Loucy (cell line): Measurements from ENCODE around the gene LCN12.

Source experiments
- H2AFZ ChIP-seq: fragments of 200-600 bp; sonication (generic); 2 replicates; pipeline ENCODE4 v1.6.0; 2016; ENCODE audit warnings: antibody characterized with exemption, mild to moderate bottlenecking, low read length, moderate library complexity
- H3F3A ChIP-seq: fragments of 200-600 bp; 2 replicates; pipeline ENCODE4 v1.6.0; 2016; ENCODE audit warnings: antibody characterized with exemption, low read depth, mild to moderate bottlenecking
- H3K27me3 ChIP-seq: fragments of 200-600 bp; sonication (generic); 2 replicates; pipeline ENCODE4 v1.6.1; 2014; ENCODE audit warnings: low read length, mild to moderate bottlenecking; ENCODE audit not compliant: insufficient read depth, poor library complexity, severe bottlenecking
- H3K36me3 ChIP-seq: fragments of 200-600 bp; sonication (generic); 2 replicates; pipeline ENCODE4 v1.6.1; 2016; ENCODE audit warnings: low read length; ENCODE audit not compliant: insufficient read depth
- H3K4me1 ChIP-seq: fragments of 200-600 bp; sonication (generic); 2 replicates; pipeline ENCODE4 v1.5.1; 2014; ENCODE audit warnings: low read length, mild to moderate bottlenecking; ENCODE audit not compliant: insufficient read depth, poor library complexity, severe bottlenecking
- H3K4me2 ChIP-seq: fragments of 200-600 bp; sonication (generic); 2 replicates; pipeline ENCODE4 v1.6.0; 2014; ENCODE audit warnings: antibody characterized with exemption, low read length, low read depth, mild to moderate bottlenecking; ENCODE audit not compliant: poor library complexity, severe bottlenecking
- H3K4me3 ChIP-seq: fragments of 200-600 bp; sonication (generic); 2 replicates; pipeline ENCODE4 v1.5.1; 2014; ENCODE audit warnings: low read length, mild to moderate bottlenecking, mixed read lengths; ENCODE audit not compliant: poor library complexity, severe bottlenecking
- H3K79me2 ChIP-seq: fragments of 200-600 bp; sonication (generic); 2 replicates; pipeline ENCODE4 v1.6.1; 2014; ENCODE audit warnings: low read length; ENCODE audit not compliant: insufficient read depth
- H3K9ac ChIP-seq: fragments of 200-600 bp; sonication (generic); 2 replicates; pipeline ENCODE4 v1.6.0; 2014; ENCODE audit warnings: mild to moderate bottlenecking, low read depth, low read length, moderate library complexity; ENCODE audit not compliant: poor library complexity, severe bottlenecking
- H3K9me2 ChIP-seq: fragments of 200-600 bp; sonication (generic); replicated peaks from 2 replicates; pipeline ENCODE4 v1.6.1; 2016; ENCODE audit warnings: low read depth, low read length, mixed read lengths
- H3K9me3 ChIP-seq: fragments of 200-600 bp; sonication (generic); 2 replicates; pipeline ENCODE4 v1.6.1; 2014; ENCODE audit warnings: mild to moderate bottlenecking, antibody characterized with exemption, low read length, low read depth; ENCODE audit not compliant: insufficient read depth
- H4K20me1 ChIP-seq: fragments of 200-600 bp; sonication (generic); 2 replicates; pipeline ENCODE4 v1.6.0; 2014; ENCODE audit warnings: antibody characterized with exemption, low read length, mild to moderate bottlenecking; ENCODE audit not compliant: insufficient read depth, poor library complexity, severe bottlenecking
- EZH2phosphoT487 ChIP-seq: fragments of 200-600 bp; IDR thresholded peaks from 2 replicates; pipeline ENCODE4 v1.6.1; 2018; ENCODE audit warnings: antibody characterized with exemption, mild to moderate bottlenecking, moderate library complexity, borderline replicate concordance
- TF ChIP-seq, protein P1 (sequence below): fragments of 200-600 bp; sonication (generic); conservative IDR thresholded peaks from 2 replicates; pipeline ENCODE4 v1.5.1; 2014; ENCODE audit warnings: mild to moderate bottlenecking, antibody characterized with exemption, low read length

Gene LCN12

DNA sequence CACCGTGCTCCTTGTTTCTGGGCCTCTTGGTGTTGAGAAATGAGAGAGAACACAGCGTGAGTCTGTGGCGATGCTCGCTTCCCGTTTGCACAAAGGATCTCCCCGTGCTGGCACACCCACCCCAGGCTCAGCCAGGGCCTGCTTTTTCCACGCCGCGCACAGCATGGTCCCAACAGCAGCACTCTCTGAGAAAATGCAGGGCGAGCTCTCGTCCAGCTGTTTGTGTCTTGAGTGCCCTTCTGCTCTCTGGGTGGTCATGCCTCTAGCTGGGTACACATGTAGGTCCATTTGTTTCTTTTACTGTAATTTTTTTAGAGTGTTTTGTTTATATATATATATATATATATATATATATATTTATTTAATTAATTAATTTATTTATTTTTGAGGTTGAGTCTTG lies 34.2 kb upstream of the LCN12 start:
- Histone ChIP-seq H3K27me3 (no peaks in the 10 kb centered on the region), H3K4me1 (no peaks in the 10 kb centered on the region), H3K9me2 (no peaks in the 10 kb centered on the region), H3F3A (no peaks in the 10 kb centered on the region), H3K36me3 (peaks cover 77% of the 10 kb centered on the region; the same call in 1 of the 2 replicates), H3K4me2 (no peak overlapping the region), H3K9me3 (no peaks in the 10 kb centered on the region), H3K4me3 (no peak overlapping the region), H3K9ac (no peak overlapping the region), H2AFZ (no peak overlapping the region), H4K20me1 (no peaks in the 10 kb centered on the region), H3K79me2 (0 out of 2 replicates have a peak, but pooled peaks cover 3% of the 10 kb centered on the region)
- no peak for TF ChIP-seq EZH2phosphoT487
- TF ChIP-seq, protein P1, sequence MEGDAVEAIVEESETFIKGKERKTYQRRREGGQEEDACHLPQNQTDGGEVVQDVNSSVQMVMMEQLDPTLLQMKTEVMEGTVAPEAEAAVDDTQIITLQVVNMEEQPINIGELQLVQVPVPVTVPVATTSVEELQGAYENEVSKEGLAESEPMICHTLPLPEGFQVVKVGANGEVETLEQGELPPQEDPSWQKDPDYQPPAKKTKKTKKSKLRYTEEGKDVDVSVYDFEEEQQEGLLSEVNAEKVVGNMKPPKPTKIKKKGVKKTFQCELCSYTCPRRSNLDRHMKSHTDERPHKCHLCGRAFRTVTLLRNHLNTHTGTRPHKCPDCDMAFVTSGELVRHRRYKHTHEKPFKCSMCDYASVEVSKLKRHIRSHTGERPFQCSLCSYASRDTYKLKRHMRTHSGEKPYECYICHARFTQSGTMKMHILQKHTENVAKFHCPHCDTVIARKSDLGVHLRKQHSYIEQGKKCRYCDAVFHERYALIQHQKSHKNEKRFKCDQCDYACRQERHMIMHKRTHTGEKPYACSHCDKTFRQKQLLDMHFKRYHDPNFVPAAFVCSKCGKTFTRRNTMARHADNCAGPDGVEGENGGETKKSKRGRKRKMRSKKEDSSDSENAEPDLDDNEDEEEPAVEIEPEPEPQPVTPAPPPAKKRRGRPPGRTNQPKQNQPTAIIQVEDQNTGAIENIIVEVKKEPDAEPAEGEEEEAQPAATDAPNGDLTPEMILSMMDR: no peak

DNA sequence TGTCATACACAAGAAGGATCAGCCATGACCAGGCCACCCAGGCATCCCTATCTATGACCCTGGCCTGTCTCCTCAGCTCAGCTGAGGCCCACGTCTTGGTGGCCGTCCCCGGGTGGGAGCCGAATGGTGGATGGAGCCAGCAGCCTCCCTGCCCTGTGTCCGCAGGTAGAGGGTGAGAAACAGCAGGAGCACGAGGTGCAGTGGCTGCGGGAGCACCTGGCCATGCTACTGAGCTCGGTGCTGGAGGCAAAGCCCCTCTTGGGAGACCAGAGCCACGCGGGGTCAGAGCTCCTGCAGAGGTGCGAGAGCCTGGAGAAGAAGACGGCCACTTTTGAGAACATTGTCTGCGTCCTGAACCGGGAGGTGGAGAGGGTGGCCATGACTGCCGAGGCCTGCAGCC lies 32.0 kb upstream of the LCN12 start:
- Histone ChIP-seq H4K20me1 (no peaks in the 10 kb centered on the region), H3K79me2 (0 out of 2 replicates have a peak, but pooled peaks cover 3% of the 10 kb centered on the region), H3K4me3 (no peak overlapping the region), H3K9me2 (no peaks in the 10 kb centered on the region), H3K36me3 (peaks cover 76% of the 10 kb centered on the region; the same call in 1 of the 2 replicates), H3K9me3 (no peaks in the 10 kb centered on the region), H2AFZ (no peak overlapping the region), H3K4me1 (no peaks in the 10 kb centered on the region), H3K9ac (no peak overlapping the region), H3F3A (no peaks in the 10 kb centered on the region), H3K27me3 (no peaks in the 10 kb centered on the region), H3K4me2 (no peak overlapping the region)
- TF ChIP-seq, protein P1: no peak
- TF ChIP-seq EZH2phosphoT487: no peak

DNA sequence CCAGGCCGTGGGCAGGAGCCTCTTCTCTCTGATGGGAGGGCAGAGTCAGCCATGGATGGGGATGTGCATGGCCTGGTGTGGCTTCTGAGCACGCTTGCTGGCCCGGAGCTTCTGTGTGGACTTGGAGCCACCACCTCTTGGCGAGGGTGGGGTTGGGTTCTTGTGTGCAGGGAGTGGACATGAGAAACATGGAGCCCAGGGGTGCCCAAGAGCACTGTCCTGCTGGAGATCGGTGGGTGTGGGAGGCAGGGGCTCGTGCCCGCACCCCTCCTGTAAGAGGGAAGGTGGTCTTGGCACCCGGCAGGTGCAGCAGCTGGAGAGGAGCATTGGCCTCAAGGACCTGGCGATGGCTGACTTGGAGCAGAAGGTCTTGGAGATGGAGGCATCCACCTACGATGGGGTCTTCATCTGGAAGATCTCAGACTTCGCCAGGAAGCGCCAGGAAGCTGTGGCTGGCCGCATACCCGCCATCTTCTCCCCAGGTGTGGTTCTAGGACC lies 31.3 kb upstream of the LCN12 start:
- Histone ChIP-seq H3K4me2 (no peak overlapping the region), H4K20me1 (no peaks in the 10 kb centered on the region), H3K79me2 (no peaks in the 10 kb centered on the region), H3K9me2 (no peaks in the 10 kb centered on the region), H3K4me3 (no peak overlapping the region), H3K27me3 (no peaks in the 10 kb centered on the region), H3K4me1 (no peaks in the 10 kb centered on the region), H3K9ac (no peak overlapping the region), H3K9me3 (no peaks in the 10 kb centered on the region), H2AFZ (no peak overlapping the region), H3K36me3 (peaks cover 77% of the 10 kb centered on the region; the same call in 1 of the 2 replicates), H3F3A (no peaks in the 10 kb centered on the region)
- TF ChIP-seq EZH2phosphoT487: no peak
- TF ChIP-seq, protein P1: no peak
